GM21786 (cell line): Measurements from ENCODE around the gene LTBP3.
A peak's percentile ranks its signal among the peaks of the same experiment; 100 is the strongest.
"Not testable (repeated sequence)": the region's sequence is repeated elsewhere in the genome, so short reads cannot be mapped to it uniquely, and the experiment has no call there.

Source experiments
- ATAC-seq: cut with Tn5 transposase; IDR thresholded peaks from one replicate; pipeline ENCODE4 v1.9.1; 2021; ENCODE audit not compliant: unreplicated experiment

The LTBP3 gene

DNA sequence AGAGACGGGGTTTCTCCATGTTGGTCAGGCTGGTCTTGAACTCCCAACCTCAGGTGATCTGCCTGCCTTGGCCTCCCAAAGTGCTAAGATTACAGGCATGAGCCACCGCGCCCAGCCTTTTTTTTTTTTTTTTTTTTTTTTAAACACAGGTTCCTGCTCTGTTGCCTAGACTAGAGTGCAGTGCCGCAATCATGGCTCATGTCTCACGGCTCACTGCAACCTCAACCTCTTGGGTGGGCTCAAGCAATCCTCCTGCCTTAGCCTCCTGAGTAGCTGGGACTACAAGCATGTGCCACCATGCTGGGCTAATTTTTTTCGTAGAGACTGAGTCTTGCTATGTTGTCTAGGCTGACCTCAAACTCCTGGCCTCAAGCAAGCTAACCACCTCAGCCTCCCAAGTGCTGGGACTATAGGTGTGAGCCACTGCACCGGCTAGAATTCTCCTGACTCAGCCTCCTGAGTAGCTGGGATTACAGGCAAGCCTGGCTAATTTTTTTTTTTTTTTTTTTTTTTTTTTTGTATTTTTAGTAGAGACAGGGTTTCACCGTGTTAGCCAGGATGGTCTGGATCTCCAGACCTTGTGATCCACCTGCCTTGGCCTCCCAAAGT, 39.1 kb downstream of the LTBP3 start:
- not testable (repeated sequence) for ATAC-seq

DNA sequence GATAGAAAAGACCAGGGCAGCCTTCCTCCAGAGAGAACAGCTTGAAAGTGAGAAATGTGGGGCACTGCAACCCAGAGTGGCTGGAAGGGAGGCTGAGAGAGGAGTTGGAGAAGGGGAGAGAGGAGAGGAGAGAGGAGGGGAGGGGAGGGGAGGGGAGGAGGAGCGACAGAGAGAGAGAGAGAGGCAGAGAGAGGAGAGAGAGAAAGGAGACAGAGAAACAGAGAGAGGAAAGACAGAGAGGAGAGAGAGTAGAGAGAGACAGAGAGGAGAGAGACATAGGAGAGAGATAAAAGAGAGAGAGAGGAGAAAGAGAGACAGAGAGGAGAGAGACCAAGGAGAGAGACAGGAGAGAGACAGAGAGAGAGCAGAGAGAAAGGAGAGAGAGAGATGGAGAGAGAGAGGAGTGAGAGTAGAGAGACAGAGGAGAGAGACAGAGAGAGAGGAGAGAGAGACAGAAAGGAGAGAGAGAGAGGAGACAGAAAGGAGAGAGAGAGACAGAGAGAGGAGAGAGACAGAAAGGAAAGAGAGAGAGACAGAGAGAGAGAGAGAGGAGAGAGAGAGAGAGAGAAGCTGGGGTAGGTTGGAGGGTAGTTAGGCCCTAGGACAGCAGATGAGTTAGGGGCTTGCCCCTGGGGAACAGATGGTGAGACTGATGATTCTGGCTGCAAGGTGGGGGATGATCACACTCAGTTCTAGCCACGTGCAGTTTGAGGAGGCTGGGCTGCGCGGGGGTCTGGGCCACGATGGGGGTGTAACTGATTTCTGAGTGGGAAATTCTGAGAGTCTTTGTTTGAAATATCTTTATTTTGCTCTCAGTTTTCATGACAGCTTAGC, 41.8 kb downstream of the LTBP3 start:
- ATAC-seq = no peak

DNA sequence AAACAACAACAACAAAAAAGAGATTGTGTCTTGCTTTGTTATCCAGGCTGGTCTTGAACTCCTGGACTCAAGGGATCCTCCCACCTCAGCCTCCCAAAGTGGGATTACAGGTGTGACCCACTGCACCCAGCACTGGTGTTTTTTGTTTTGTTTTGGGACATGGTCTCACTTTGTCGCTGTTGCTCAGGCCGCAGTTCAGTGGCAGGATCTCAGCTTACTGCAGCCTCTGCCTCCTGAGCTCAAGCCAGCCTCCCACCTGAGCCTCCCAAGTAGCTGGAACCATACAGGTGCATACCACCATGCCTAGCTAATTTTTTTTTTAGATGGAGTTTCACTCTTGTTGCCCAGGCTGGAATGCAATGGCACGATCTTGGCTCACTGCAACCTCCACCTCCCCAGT, 45.8 kb downstream of the LTBP3 start:
- ATAC-seq = not testable (repeated sequence)

DNA sequence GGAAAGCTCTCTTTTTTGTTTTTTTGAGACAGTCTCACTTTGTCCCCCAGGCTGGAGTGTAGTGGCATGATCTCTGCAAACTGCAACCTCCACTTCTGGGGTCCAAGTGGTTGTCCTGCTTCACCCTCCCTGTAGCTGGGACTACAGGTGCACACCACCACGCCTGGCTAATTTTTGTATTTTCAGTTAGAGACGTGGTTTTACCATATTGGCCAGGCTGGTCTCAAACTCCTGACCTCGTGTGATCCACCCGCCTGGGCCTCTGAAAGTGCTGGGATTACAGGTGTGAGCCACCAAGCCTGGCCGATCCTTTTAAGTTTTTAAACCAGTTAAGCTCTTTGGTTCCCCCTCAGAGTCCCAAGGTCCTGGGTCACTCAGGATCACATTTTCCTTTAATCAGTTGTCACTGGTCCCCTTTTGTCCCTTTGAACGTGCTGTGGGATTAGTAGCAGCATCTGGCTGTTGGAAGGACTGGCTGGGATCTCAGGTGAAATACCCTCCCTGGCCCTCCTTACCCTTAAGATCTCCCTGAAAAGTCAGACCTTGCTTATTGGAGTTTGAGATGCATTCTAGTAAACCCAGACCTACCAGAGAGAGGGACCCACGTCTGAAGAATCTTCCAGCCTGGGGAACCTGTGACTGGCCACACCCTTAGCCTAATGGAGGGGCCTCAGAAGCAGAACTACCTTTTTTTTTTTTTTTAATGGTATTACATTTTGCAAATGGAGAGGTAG, 51.2 kb downstream of the LTBP3 start:
- ATAC-seq = peak; percentile 20

DNA sequence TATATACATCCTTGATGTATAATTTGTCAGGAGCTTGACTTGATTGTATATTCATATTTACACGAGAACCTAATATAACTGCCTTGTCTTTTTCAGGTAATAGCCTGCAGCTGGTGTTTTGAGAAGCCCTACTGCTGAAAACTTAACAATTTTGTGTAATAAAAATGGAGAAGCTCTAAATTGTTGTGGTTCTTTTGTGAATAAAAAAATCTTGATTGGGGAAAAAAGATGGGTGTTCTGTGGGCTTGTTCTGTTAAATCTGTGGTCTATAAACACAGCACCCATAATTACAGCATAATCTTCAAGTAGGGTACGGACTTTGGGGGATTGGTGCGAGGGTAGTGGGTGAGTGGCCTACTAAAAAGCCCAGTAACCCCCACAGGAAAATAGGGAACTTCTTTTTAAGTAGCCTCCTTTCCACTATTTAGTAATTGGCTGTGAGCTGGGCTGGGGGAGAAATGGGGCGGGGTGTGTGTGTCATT, 51.8 kb downstream of the LTBP3 start:
- ATAC-seq = no peak

DNA sequence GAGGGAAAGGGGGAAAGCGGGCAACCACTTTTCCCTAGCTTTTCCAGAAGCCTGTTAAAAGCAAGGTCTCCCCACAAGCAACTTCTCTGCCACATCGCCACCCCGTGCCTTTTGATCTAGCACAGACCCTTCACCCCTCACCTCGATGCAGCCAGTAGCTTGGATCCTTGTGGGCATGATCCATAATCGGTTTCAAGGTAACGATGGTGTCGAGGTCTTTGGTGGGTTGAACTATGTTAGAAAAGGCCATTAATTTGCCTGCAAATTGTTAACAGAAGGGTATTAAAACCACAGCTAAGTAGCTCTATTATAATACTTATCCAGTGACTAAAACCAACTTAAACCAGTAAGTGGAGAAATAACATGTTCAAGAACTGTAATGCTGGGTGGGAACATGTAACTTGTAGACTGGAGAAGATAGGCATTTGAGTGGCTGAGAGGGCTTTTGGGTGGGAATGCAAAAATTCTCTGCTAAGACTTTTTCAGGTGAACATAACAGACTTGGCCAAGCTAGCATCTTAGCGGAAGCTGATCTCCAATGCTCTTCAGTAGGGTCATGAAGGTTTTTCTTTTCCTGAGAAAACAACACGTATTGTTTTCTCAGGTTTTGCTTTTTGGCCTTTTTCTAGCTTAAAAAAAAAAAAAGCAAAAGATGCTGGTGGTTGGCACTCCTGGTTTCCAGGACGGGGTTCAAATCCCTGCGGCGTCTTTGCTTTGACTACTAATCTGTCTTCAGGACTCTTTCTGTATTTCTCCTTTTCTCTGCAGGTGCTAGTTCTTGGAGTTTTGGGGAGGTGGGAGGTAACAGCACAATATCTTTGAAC, 52.5 kb downstream of the LTBP3 start:
- ATAC-seq = no peak

DNA sequence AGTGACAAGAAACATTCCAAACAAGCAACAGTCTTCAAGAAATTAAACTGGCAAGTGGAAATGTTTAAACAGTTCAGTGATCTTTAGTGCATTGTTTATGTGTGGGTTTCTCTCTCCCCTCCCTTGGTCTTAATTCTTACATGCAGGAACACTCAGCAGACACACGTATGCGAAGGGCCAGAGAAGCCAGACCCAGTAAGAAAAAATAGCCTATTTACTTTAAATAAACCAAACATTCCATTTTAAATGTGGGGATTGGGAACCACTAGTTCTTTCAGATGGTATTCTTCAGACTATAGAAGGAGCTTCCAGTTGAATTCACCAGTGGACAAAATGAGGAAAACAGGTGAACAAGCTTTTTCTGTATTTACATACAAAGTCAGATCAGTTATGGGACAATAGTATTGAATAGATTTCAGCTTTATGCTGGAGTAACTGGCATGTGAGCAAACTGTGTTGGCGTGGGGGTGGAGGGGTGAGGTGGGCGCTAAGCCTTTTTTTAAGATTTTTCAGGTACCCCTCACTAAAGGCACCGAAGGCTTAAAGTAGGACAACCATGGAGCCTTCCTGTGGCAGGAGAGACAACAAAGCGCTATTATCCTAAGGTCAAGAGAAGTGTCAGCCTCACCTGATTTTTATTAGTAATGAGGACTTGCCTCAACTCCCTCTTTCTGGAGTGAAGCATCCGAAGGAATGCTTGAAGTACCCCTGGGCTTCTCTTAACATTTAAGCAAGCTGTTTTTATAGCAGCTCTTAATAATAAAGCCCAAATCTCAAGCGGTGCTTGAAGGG, 53.3 kb downstream of the LTBP3 start:
- ATAC-seq = no peak

DNA sequence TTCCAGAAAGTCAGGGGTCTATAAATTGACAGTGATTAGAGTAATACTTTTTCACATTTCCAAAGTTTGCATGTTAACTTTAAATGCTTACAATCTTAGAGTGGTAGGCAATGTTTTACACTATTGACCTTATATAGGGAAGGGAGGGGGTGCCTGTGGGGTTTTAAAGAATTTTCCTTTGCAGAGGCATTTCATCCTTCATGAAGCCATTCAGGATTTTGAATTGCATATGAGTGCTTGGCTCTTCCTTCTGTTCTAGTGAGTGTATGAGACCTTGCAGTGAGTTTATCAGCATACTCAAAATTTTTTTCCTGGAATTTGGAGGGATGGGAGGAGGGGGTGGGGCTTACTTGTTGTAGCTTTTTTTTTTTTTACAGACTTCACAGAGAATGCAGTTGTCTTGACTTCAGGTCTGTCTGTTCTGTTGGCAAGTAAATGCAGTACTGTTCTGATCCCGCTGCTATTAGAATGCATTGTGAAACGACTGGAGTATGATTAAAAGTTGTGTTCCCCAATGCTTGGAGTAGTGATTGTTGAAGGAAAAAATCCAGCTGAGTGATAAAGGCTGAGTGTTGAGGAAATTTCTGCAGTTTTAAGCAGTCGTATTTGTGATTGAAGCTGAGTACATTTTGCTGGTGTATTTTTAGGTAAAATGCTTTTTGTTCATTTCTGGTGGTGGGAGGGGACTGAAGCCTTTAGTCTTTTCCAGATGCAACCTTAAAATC, 54.0 kb downstream of the LTBP3 start:
- no peak for ATAC-seq

DNA sequence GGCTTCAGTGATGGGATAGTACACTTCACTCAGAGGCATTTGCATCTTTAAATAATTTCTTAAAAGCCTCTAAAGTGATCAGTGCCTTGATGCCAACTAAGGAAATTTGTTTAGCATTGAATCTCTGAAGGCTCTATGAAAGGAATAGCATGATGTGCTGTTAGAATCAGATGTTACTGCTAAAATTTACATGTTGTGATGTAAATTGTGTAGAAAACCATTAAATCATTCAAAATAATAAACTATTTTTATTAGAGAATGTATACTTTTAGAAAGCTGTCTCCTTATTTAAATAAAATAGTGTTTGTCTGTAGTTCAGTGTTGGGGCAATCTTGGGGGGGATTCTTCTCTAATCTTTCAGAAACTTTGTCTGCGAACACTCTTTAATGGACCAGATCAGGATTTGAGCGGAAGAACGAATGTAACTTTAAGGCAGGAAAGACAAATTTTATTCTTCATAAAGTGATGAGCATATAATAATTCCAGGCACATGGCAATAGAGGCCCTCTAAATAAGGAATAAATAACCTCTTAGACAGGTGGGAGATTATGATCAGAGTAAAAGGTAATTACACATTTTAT, 54.7 kb downstream of the LTBP3 start:
- no peak for ATAC-seq

DNA sequence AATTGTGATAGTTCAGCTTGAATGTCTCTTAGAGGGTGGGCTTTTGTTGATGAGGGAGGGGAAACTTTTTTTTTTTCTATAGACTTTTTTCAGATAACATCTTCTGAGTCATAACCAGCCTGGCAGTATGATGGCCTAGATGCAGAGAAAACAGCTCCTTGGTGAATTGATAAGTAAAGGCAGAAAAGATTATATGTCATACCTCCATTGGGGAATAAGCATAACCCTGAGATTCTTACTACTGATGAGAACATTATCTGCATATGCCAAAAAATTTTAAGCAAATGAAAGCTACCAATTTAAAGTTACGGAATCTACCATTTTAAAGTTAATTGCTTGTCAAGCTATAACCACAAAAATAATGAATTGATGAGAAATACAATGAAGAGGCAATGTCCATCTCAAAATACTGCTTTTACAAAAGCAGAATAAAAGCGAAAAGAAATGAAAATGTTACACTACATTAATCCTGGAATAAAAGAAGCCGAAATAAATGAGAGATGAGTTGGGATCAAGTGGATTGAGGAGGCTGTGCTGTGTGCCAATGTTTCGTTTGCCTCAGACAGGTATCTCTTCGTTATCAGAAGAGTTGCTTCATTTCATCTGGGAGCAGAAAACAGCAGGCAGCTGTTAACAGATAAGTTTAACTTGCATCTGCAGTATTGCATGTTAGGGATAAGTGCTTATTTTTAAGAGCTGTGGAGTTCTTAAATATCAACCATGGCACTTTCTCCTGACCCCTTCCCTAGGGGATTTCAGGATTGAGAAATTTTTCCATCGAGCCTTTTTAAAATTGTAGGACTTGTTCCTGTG, 55.4 kb downstream of the LTBP3 start:
- no peak for ATAC-seq

DNA sequence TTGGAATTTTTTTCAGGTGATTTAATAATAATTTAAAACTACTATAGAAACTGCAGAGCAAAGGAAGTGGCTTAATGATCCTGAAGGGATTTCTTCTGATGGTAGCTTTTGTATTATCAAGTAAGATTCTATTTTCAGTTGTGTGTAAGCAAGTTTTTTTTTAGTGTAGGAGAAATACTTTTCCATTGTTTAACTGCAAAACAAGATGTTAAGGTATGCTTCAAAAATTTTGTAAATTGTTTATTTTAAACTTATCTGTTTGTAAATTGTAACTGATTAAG, 55.9 kb downstream of the LTBP3 start:
- ATAC-seq = no peak

DNA sequence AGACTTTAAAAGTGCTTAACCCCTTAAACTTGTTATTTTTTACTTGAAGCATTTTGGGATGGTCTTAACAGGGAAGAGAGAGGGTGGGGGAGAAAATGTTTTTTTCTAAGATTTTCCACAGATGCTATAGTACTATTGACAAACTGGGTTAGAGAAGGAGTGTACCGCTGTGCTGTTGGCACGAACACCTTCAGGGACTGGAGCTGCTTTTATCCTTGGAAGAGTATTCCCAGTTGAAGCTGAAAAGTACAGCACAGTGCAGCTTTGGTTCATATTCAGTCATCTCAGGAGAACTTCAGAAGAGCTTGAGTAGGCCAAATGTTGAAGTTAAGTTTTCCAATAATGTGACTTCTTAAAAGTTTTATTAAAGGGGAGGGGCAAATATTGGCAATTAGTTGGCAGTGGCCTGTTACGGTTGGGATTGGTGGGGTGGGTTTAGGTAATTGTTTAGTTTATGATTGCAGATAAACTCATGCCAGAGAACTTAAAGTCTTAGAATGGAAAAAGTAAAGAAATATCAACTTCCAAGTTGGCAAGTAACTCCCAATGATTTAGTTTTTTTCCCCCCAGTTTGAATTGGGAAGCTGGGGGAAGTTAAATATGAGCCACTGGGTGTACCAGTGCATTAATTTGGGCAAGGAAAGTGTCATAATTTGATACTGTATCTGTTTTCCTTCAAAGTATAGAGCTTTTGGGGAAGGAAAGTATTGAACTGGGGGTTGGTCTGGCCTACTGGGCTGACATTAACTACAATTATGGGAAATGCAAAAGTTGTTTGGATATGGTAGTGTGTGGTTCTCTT, 56.5 kb downstream of the LTBP3 start:
- ATAC-seq = no peak

DNA sequence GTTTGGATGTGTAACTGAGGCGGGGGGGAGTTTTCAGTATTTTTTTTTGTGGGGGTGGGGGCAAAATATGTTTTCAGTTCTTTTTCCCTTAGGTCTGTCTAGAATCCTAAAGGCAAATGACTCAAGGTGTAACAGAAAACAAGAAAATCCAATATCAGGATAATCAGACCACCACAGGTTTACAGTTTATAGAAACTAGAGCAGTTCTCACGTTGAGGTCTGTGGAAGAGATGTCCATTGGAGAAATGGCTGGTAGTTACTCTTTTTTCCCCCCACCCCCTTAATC, 57.0 kb downstream of the LTBP3 start:
- ATAC-seq = no peak

DNA sequence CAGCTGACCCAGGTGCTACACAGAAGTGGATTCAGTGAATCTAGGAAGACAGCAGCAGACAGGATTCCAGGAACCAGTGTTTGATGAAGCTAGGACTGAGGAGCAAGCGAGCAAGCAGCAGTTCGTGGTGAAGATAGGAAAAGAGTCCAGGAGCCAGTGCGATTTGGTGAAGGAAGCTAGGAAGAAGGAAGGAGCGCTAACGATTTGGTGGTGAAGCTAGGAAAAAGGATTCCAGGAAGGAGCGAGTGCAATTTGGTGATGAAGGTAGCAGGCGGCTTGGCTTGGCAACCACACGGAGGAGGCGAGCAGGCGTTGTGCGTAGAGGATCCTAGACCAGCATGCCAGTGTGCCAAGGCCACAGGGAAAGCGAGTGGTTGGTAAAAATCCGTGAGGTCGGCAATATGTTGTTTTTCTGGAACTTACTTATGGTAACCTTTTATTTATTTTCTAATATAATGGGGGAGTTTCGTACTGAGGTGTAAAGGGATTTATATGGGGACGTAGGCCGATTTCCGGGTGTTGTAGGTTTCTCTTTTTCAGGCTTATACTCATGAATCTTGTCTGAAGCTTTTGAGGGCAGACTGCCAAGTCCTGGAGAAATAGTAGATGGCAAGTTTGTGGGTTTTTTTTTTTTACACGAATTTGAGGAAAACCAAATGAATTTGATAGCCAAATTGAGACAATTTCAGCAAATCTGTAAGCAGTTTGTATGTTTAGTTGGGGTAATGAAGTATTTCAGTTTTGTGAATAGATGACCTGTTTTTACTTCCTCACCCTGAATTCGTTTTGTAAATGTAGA, 57.6 kb downstream of the LTBP3 start:
- no peak for ATAC-seq

DNA sequence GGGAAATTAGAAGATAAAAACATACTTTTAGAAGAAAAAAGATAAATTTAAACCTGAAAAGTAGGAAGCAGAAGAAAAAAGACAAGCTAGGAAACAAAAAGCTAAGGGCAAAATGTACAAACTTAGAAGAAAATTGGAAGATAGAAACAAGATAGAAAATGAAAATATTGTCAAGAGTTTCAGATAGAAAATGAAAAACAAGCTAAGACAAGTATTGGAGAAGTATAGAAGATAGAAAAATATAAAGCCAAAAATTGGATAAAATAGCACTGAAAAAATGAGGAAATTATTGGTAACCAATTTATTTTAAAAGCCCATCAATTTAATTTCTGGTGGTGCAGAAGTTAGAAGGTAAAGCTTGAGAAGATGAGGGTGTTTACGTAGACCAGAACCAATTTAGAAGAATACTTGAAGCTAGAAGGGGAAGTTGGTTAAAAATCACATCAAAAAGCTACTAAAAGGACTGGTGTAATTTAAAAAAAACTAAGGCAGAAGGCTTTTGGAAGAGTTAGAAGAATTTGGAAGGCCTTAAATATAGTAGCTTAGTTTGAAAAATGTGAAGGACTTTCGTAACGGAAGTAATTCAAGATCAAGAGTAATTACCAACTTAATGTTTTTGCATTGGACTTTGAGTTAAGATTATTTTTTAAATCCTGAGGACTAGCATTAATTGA, 58.3 kb downstream of the LTBP3 start:
- no peak for ATAC-seq

DNA sequence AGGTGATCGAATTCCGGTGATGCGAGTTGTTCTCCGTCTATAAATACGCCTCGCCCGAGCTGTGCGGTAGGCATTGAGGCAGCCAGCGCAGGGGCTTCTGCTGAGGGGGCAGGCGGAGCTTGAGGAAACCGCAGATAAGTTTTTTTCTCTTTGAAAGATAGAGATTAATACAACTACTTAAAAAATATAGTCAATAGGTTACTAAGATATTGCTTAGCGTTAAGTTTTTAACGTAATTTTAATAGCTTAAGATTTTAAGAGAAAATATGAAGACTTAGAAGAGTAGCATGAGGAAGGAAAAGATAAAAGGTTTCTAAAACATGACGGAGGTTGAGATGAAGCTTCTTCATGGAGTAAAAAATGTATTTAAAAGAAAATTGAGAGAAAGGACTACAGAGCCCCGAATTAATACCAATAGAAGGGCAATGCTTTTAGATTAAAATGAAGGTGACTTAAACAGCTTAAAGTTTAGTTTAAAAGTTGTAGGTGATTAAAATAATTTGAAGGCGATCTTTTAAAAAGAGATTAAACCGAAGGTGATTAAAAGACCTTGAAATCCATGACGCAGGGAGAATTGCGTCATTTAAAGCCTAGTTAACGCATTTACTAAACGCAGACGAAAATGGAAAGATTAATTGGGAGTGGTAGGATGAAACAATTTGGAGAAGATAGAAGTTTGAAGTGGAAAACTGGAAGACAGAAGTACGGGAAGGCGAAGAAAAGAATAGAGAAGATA, 59.0 kb downstream of the LTBP3 start, which contains the start of gene MALAT1:
MALAT1 (plus strand) TSS at position 69 of the 736 bp plus-strand sequence.
- ATAC-seq = peak; percentile 28
